Measurements from ENCODE around the gene MAP1B. TPM values are rescaled to one million over a fixed set of nuclear protein-coding genes. Genes with fewer than 3 reads are reported as not detected.
A peak's percentile ranks its signal among the peaks of the same experiment; 100 is the strongest.

MAP1B gene
- total RNA-seq, 1 donor: 164 TPM

DNA sequence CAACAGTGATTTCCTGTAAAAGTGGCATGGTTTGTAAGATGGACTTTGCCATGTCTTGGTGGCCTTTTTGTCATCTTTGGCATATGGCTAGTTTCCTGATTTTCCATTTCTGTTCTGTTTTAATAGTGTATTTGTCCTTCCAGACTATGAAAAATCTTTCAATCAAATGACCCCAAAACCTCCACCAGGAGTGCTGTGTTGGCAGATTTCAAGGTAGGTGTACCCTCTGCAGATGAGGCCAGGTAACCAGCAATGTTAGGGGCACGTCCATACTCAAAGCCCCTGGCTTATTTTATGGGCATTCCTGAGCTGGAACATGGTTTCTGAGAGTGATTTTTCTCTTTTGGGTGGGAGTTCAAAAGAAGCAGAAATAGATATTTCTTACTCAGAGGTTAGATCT lies 15.2 kb upstream of the MAP1B start:
- no peaks in the 10 kb centered on the region for H3K79me2 ChIP-seq (ENCODE audit: insufficient read depth, low read length)
- no peak overlapping the region for H3K27ac ChIP-seq (ENCODE audit: low read depth, low read length)
- no peaks in the 10 kb centered on the region for H3K9me3 ChIP-seq (ENCODE audit: low read depth, low read length)
- H4K20me1 ChIP-seq (ENCODE audit: insufficient read depth, low read length): no peaks in the 10 kb centered on the region
- H3K36me3 ChIP-seq (ENCODE audit: insufficient read depth, low read length): no peaks in the 10 kb centered on the region
- H3K4me1 ChIP-seq (ENCODE audit: insufficient read depth, low read length): no peaks in the 10 kb centered on the region
- no peak overlapping the region for H3K4me2 ChIP-seq (ENCODE audit: insufficient read depth, low read length)
- no peak for DNase-seq (ENCODE audit: insufficient read length, low spot score, missing footprints)
- TF ChIP-seq, protein P1, sequence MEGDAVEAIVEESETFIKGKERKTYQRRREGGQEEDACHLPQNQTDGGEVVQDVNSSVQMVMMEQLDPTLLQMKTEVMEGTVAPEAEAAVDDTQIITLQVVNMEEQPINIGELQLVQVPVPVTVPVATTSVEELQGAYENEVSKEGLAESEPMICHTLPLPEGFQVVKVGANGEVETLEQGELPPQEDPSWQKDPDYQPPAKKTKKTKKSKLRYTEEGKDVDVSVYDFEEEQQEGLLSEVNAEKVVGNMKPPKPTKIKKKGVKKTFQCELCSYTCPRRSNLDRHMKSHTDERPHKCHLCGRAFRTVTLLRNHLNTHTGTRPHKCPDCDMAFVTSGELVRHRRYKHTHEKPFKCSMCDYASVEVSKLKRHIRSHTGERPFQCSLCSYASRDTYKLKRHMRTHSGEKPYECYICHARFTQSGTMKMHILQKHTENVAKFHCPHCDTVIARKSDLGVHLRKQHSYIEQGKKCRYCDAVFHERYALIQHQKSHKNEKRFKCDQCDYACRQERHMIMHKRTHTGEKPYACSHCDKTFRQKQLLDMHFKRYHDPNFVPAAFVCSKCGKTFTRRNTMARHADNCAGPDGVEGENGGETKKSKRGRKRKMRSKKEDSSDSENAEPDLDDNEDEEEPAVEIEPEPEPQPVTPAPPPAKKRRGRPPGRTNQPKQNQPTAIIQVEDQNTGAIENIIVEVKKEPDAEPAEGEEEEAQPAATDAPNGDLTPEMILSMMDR (IDR thresholded peaks at IDR 0.05; ENCODE audit: extremely low read depth, low read depth, low read length): no peak
- H2AFZ ChIP-seq (ENCODE audit: low read length): no peak overlapping the region
- no peaks in the 10 kb centered on the region for H3K27me3 ChIP-seq (ENCODE audit: insufficient read depth, low read length)
- no peak overlapping the region for H3K4me3 ChIP-seq (ENCODE audit: insufficient read depth, low read length)

DNA sequence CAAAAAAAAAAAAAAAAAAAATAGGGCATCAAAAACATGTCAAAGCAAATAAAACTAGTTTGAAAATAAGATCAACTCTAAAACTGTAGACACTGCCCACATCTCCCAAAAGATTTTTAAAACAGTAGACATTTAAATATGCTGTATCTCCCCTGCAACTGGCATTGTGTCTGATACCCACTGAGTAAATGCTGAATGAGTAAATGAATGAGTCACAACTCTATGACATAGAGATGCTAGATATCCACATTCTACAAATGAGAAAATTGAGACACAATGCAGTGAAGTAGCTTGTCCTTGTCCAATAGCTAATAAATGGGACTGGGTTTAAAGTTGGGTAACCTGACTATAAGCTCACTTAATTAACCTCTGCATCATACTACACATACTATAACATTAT lies 14.1 kb upstream of the MAP1B start:
- no peak overlapping the region for H3K27ac ChIP-seq (ENCODE audit: low read depth, low read length)
- H3K4me2 ChIP-seq (ENCODE audit: insufficient read depth, low read length): no peak overlapping the region
- H3K4me1 ChIP-seq (ENCODE audit: insufficient read depth, low read length): no peaks in the 10 kb centered on the region
- H3K27me3 ChIP-seq (ENCODE audit: insufficient read depth, low read length): no peaks in the 10 kb centered on the region
- TF ChIP-seq, protein P1 (IDR thresholded peaks at IDR 0.05; ENCODE audit: extremely low read depth, low read depth, low read length): no peak
- no peaks in the 10 kb centered on the region for H4K20me1 ChIP-seq (ENCODE audit: insufficient read depth, low read length)
- H3K9me3 ChIP-seq (ENCODE audit: low read depth, low read length): no peaks in the 10 kb centered on the region
- H3K36me3 ChIP-seq (ENCODE audit: insufficient read depth, low read length): no peaks in the 10 kb centered on the region
- DNase-seq (ENCODE audit: insufficient read length, low spot score, missing footprints): peak; percentile 66
- H2AFZ ChIP-seq (ENCODE audit: low read length): no peak overlapping the region
- no peak overlapping the region for H3K4me3 ChIP-seq (ENCODE audit: insufficient read depth, low read length)
- H3K79me2 ChIP-seq (ENCODE audit: insufficient read depth, low read length): no peaks in the 10 kb centered on the region

DNA sequence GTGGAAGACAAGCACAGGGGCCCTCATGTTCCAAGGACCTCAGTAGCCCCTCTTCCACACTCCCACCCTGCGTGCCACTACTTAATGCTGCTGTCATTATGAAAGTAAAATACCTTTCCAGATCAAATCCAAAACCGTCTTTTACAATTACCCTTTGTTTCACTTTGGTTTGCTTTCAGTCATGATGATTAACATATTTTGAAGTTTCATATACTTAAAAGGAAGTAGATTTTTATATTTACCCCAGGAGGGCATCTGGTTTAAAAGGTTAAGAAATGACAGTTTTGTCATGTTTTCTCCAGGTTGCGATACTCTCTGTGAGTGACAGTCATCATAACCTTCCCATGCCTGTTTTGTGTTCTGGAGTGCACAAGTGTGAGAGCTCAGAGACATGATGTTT lies 13.5 kb upstream of the MAP1B start:
- no peaks in the 10 kb centered on the region for H3K27me3 ChIP-seq (ENCODE audit: insufficient read depth, low read length)
- no peaks in the 10 kb centered on the region for H4K20me1 ChIP-seq (ENCODE audit: insufficient read depth, low read length)

DNA sequence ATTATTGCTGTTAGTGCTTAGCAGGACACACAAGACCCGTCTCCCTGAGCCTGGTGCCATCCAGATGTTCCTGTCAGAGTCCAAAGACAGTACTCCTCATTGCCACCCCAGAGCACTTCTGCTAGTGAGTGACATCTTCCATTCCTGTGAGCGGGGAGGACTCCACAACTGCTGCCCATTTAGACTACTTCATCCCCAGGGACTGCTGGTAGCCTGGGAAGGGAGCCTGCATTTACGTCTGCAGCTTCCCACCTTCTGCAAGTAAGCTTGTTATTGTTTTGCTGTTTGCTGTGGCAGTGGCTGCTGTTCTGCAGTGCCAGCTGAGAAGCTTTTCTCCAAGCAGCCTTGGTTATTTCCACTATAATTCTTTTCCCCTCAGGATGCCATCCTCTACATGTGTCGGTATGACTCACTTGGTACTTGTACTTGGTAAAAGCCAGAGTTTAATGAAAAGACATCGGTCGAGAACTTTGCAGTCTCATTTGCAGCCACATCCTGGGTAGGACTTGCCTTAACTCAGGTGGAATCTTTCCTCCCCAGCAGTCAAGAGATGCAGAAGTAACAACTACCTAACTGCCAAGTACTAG lies 10.6 kb upstream of the MAP1B start:
- Histone ChIP-seq H2AFZ (ENCODE audit: low read length) (no peak overlapping the region), H3K27ac (ENCODE audit: low read depth, low read length) (no peak overlapping the region), H3K9me3 (ENCODE audit: low read depth, low read length) (no peaks in the 10 kb centered on the region), H3K4me3 (ENCODE audit: insufficient read depth, low read length) (no peak overlapping the region), H3K4me1 (ENCODE audit: insufficient read depth, low read length) (no peaks in the 10 kb centered on the region), H3K4me2 (ENCODE audit: insufficient read depth, low read length) (no peak overlapping the region), H3K79me2 (ENCODE audit: insufficient read depth, low read length) (no peaks in the 10 kb centered on the region), H4K20me1 (ENCODE audit: insufficient read depth, low read length) (no peaks in the 10 kb centered on the region), H3K36me3 (ENCODE audit: insufficient read depth, low read length) (no peaks in the 10 kb centered on the region), H3K27me3 (ENCODE audit: insufficient read depth, low read length) (no peaks in the 10 kb centered on the region)
- TF ChIP-seq, protein P1 (IDR thresholded peaks at IDR 0.05; ENCODE audit: extremely low read depth, low read depth, low read length): no peak
- no peak for DNase-seq (ENCODE audit: insufficient read length, low spot score, missing footprints)

More for the DNA sequence above, 13.5 kb upstream of the MAP1B start:
- H3K79me2 ChIP-seq (ENCODE audit: insufficient read depth, low read length): no peaks in the 10 kb centered on the region
- H2AFZ ChIP-seq (ENCODE audit: low read length): no peak overlapping the region
- no peak for DNase-seq (ENCODE audit: insufficient read length, low spot score, missing footprints)
- no peaks in the 10 kb centered on the region for H3K4me1 ChIP-seq (ENCODE audit: insufficient read depth, low read length)
- H3K27ac ChIP-seq (ENCODE audit: low read depth, low read length): no peak overlapping the region
- H3K9me3 ChIP-seq (ENCODE audit: low read depth, low read length): no peaks in the 10 kb centered on the region
- no peak overlapping the region for H3K4me3 ChIP-seq (ENCODE audit: insufficient read depth, low read length)
- H3K4me2 ChIP-seq (ENCODE audit: insufficient read depth, low read length): no peak overlapping the region
- no peaks in the 10 kb centered on the region for H3K36me3 ChIP-seq (ENCODE audit: insufficient read depth, low read length)
- TF ChIP-seq, protein P1 (IDR thresholded peaks at IDR 0.05; ENCODE audit: extremely low read depth, low read depth, low read length): no peak
